NT2/D1 (cell line): ENCODE results near the gene TMEM256.

Experiments used
- SUZ12 ChIP-seq: IDR thresholded peaks from 2 replicates; pipeline ENCODE4 v1.6.1; 2011; ENCODE audit not compliant: insufficient read length, insufficient read depth; ENCODE audit errors: extremely low read depth
- YY1 ChIP-seq: IDR thresholded peaks from 2 replicates; pipeline ENCODE4 v1.6.1; 2011; ENCODE audit not compliant: insufficient read length, insufficient read depth
- ZNF274 ChIP-seq: IDR thresholded peaks from 2 replicates; pipeline ENCODE4 v1.6.1; 2011; ENCODE audit warnings: mild to moderate bottlenecking, low read depth, low read length

DNA sequence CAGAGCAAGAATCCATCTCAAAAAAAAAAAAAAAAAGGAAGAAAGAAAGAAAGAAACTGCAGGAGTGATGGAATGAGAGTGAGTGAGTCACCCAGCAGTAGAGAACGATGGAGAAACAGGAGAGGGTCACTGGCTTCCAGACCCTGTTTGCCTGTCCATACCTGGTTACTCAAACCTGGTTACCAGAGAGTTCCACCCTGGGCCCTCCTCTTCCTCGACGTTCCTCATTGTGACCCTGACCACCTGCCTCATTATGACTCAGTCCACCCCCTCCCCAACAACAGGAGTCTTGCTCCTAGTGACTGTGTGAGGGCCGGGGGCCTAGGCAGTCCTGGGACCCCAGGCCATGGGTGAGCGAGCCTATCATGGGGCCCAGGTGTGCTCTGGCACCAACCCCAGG lies 24.7 kb upstream of the TMEM256 start, which contains the start of gene SPEM3:
- no peak for TF ChIP-seq YY1
- TF ChIP-seq ZNF274: no peak
- no peak for TF ChIP-seq SUZ12
